HG03520 (cell line): Measurements from ENCODE around the gene FOXN3.
"Not testable (repeated sequence)": the region's sequence is repeated elsewhere in the genome, so short reads cannot be mapped to it uniquely, and the experiment has no call there.

Source experiments
- ATAC-seq: cut with Tn5 transposase; IDR thresholded peaks from one replicate; pipeline ENCODE4 v1.9.1; 2021; ENCODE audit warnings: mild to moderate bottlenecking, moderate library complexity; ENCODE audit not compliant: unreplicated experiment

Gene FOXN3

DNA sequence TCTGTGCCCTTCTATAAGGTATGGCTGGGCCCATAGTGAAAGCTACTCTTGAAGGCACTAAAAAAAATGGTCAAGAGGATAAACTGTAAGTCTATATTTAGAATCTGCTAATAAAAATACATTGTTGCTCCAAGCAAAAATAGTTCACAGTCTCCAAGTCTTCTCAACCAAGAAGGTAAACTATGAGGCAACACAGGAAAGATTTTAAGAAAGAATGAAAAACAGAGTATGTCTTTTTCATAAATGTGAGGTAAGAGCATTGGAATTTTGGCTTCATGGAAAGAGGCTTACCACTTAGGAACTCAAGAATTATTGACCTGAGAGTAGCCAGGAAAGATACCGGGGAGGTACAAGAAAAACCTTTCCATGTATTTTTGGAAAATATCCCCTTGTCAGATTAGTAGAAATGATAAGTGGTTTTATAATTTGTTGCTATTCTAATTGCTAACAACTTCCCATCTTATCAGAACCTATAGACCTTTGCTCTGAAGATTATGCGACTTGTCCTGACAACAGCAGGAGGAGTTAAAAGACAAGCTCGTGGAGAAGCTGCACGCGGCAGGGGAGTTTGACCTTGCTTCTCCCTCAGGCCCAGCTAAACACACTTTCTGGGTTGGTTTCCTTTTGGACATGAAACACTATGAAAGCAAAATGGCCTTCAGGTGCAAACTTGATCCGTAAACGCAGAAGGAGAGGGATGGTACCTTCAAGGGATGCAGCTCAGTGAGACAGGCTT lies 238.1 kb downstream of the FOXN3 start:
- ATAC-seq, result no peak

DNA sequence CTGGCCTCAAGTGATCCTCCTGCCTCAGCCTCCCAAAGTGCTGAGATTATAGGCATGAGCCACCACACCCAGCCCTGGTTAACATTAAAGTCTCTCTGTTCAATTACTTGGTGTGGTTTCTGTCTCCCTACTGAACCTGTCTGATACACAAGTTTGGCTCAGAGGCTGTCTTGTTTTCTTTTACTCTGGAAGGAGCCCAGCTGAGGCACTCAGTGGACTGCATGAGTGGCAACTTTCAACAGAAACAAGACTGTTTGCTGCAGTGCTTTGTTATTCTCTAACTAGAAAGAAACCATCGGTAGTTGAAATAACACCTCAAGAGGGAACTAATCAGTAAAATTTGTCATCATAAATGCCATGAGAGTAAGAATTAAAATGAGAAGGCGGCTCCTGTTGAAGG lies 238.7 kb downstream of the FOXN3 start:
- ATAC-seq, result no peak

DNA sequence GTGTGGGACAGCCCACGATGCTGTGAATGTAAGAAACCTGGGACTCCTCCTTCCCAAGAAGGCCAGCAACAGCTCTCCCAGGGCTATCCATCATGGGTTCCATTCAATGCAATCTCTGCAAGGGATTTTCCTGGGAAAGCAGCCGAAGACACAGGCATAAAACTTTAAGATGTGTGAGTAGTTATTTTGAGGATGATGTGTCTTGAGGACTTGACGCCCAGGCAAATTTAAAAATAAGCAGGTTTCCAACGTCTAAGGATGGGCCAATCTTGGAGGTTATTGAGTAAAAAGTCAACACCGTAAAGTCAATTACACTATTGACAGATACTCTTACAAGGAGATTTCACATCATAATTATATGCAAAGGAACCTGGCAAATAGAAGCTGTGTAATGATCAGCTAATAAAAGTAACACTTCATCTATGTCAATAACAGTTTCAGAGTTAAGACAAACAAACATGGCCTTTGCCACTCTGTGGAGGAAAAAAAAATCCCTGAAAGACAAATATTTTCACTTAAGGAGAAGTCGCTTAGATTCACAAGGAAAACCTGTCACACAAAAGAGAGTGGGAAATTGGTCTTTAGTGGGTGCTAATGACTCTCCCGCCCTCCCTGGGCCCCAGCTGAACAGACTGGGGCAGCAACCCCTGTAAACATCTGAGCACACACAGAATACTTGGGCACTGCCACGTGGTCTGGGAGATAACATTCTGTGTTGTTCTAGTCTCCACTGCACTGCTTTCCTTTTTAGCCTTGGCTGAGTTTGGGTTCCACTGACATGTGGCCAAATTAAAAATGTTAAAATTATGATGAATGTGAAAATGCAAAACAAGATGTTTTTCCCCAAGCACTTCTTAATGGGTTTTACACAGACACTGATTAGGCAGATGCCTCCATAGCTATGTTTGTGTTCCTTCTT lies 240.9 kb downstream of the FOXN3 start:
- ATAC-seq, result no peak

DNA sequence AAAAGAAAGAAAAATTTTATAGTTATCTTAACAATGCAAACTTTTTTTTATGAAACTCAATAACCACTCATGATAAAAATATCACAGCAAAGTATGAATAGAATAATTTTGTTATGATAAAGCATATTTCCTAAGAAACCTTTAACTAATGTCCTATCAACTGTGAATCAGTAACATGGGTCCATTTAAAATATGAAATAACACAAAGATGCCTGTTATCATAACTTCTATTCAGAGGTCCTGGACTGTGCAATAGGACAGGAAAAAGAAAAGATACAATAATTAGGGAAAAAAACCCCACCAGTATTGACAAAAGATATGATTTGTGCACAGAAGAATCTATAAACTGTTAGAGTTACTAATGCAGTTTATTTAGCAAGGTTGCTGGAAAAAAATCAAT lies 245.4 kb downstream of the FOXN3 start:
- no peak for ATAC-seq

DNA sequence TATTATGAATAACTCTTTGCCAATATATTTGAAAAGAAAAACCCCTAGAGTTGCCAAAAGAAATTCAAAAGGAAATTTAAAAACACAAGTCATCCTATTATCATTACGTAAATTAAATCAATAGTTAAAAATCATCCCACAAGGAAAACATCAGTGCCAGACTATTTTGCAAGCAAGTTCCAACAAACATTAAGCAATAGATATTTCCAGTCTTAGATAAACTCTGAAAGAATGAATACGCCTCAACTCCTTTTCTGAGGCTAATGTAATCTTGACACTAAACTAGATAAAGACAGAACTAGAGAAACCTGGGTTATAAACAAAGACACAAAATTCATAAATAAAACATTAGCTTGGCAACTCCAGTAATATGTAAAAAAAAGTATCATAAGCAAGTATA lies 245.9 kb downstream of the FOXN3 start:
- no peak for ATAC-seq

DNA sequence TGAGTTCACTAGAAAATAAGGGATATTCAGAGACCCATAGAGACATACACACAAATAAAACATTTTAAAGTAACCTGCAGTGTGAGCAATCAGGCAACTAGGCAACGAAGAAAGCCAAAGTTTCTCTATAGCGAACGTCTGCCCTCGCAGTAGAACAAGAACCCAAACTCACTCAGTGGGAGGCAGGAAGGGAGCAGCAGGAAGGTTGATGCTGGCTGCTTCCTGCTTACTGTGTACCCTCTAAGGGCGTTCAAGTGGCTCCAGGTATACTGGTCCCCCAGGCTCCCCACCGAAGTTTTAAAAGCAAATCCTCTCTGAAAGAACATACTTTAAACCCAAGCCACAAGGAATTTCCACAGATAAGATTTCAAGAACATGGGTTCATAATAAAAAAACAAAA lies 249.3 kb downstream of the FOXN3 start:
- ATAC-seq, result no peak

DNA sequence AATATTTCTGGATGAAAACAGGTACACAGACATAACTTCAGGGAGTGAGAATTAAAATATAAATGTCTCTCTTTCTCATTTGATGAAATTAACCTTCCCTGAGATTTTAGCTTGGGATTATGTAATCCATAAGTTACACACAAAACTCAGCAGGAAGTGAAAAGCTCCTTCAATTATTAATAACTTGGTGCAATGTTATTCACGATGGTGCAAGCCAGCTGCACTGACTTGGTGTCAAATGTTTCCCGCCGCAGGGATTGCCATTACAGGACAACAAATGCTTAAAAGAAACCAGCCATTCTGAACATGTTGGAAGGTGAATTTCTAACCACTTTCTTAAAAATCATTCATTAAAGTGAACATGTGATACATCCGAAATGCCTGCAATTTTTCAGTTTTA lies 250.4 kb downstream of the FOXN3 start:
- ATAC-seq, result no peak

DNA sequence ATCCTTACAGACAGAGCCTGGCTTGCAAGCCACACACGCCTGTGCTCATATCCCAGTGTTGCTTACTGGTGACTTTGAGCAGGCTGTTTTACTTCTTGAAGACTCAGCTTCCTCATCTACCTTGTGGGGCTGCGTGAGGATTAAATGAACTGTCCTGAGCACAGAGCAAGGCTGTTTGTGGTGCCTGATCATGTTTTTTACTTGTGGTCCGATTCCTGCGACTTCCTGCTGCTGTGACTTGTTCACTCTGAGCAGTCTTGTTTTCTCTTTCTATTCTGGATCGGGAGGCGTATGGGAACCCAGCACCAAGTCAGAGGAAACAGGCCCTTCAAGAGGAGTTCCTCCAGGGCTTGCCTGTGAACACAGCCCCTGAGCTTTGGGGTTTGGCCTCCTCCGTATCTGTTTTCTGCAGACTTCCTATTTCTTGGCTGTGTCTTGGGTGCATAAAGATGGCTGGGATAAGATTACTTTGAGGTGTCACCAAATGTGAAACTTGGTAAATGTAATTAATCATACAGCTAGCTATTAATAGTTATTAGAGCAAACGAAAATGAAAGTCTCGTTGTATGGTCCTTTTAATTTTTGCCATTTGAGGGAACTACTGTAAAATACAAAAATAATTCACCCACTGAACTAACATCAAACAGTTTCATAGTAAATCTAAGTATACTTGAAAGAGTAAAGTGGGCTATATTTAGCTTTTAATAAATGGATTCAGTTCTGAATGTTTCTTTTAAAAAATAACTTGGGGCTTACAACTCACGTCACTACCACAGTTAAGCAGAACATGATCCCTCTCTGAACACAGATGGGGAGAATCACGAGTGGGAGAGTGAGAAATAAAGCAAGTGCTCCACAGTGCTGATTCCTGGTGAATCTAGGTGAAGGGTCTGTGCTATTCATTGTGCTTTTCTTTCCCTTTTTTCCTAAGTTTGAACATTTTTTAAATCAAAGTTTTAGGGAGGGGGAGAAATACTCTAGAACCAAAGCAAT lies 251.5 kb downstream of the FOXN3 start:
- peak; percentile 57 for ATAC-seq

DNA sequence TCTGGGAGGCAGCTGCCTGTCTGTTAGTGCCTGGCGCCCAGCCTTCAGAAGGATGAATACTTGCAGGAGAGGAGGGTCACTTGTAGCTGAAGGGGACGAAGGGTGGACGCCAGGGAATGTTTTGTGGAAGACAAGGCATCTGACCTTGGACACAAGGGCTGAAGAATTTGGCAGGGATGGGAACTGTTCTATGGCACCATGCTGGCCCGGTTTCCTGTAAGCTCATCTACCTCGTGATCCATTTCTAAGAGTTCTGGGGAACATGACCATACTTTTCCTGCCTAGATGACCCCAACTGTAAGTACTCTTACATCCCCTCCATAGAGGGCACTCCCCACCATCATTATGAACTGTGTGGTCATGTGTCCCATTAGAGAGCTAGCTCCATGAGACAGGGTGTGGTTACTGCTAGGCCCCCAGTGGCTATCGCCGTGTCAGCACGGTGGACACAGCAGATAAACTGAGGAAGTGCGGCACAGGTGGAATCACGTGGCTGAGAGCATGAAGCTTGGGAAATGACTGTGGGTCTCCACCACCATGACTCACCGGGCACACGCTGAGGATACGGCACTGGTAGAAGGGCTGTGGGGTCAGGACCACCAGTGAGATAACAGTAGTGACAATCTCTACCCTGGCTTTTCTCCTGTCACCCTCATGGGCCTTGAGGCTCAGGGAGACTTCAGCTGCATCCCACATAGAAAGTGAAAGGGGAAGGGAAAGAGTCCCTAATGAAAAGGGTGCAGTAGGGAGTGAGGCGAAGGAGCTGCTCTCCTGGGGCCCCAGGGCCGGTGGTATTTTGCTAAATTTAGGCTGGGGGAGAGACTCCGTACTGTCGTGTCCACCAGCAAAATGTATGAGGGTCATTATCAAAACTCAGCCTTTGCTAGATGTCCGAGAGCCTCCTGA lies 252.6 kb downstream of the FOXN3 start:
- ATAC-seq, result peak; percentile 27

DNA sequence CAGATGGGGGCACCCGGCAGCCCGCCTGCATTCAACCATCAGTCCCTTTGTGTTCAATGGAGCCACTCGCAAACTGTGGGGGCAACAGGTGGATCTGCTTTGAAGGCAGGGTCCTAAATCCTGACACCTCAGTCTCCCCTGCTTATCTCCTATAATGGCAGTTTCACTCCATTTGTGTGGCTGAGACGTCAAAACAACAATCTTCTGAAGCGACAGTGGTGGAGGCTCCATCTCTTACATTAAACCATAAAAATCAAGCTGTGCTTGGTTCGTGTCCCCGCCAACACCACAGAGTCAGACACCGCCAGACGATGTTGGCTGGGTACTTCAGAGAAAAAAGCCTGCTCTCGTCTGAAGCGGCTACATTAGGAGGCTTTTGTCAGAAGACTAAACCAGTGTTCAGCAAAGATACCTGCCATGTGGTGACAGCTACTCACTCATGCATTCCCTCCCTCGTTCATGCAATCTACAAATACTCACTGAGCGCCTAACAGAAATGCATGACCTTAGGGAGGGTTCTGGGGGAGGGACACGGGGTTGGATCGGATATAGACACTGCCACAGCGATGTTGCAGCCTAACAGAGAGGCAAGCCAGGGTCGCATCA lies 253.9 kb downstream of the FOXN3 start:
- ATAC-seq, result no peak

DNA sequence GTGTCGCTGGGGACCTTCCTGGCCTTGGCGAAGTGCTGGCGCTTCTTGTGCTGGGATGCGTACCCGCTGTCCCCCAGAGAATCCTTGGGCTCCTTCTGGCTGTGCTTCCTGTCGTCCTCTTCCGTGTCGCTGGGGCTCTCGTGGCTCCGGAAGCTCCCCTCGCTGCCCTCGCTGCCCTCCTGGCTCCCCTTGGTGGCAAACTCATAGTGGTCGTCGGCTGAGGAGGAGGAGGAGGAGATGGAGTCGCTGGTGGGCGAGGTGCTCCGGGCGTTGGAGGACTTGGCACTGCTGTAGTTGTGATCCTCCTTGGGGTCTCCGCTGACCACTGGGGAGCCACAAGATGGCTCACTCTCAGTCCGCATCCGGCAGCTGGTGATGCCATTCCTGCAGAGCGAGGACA lies 254.4 kb downstream of the FOXN3 start:
- no peak for ATAC-seq

DNA sequence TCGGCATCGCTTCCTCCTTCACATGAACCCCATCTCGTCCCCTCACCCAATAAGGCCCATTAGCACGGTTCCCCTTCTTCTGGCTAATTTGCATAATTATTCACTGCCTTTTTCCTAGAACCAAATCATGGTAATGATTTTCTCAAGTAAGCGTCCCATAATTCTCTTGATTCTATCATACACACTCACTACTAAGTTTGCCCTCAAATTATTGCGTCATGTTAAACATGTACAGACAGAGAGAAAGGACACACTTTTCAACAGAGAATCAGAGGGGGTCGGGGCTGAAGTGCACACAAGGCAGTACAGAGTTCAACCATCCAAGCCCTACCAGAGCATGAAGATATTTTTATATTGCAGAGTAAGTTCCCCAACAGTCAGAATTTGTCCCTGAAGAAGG lies 256.6 kb downstream of the FOXN3 start:
- ATAC-seq, result no peak

DNA sequence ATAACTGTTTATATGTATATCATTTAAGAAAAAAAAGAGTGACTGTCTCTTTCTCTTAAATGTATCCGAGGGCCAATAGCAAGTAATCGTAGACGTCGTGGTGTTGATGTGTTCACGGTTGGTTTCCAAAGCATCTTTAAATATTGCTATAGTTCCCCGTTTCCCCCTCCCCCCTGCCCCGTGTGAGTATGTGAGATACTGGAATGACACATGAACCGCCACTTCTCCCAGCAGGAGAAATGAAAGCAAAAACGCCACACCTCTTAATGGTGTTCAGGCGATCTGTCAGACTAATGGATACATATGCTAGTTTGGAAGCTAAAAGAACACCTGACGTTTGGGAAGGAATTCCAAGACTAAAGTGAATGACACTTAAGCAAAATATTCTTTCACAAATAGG lies 258.3 kb downstream of the FOXN3 start:
- ATAC-seq, result no peak

DNA sequence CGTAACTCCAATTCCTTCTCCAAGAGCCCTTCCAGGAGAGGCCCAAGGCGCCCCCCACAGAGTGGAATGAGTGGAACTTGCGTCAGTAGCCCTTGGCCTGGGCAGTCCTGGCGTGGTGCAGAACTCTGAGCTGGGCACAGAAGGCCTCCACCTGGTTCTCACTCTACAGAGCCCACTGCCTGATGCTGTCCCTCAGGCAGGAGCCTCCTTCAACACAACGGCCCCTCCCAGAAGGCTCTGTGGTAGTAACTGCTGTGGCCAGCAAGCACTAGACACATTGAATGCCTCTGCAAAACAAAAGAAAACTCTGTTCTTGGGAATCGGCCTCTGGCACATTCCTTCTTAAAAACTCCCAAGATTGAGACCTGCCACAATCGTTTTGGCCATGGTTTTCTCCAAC lies 258.9 kb downstream of the FOXN3 start:
- ATAC-seq, result not testable (repeated sequence)

DNA sequence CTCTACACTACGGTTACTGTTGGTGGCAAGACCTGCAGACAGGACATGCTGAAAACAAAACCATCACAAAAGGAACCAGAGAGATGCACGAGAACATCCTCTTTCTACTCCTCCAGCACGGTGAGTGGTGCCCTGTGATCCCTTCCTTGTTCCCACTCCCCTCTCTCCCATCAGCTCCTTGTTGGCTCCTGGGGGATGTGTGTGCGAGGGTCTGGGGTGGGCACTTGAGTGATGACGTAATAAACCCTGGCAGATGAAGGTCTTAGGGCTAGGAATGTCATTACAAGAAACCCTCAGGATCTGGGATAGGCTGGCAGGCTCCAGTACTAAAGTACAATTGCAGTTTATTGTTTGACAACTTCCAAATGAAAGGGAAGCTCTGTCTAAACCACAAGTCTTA lies 261.5 kb downstream of the FOXN3 start:
- ATAC-seq, result no peak

DNA sequence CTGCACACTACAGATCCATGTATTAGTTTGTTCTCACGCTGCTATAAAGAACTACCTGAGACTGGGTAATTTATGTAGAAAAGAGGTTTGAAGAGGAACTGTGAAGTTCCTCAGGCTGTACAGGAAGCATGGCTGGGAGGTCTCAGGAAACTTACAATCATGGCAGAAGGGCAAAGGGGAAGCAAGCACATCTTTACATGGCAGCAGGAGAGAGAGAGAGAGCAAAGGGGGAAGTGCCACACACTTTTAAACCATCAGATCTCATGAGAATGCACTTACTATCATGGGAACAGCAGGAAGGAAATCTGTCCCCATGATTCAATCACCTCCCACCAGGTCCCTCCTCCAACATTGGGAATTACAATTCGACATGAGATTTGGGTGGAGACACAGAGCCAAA lies 265.3 kb downstream of the FOXN3 start:
- ATAC-seq, result not testable (repeated sequence)

DNA sequence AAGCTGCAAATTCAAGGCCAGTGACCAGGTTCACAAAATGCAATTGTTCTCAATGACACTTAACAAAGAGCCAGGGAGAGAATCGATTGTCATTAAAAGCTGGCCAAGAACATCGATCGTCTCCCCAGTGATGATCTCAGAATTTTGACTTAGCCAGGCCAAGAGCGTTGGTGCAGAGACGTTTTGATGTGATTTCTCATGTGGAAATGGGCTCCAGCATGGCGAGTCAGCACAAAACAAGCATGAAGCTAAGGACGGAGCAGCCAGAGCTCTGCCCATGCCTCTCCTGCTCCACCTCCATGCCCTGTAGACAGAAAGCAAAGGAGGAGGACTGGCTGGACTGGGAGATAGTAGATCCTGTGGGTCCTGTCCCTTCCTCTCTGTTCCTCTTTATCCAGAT lies 270.8 kb downstream of the FOXN3 start:
- no peak for ATAC-seq

DNA sequence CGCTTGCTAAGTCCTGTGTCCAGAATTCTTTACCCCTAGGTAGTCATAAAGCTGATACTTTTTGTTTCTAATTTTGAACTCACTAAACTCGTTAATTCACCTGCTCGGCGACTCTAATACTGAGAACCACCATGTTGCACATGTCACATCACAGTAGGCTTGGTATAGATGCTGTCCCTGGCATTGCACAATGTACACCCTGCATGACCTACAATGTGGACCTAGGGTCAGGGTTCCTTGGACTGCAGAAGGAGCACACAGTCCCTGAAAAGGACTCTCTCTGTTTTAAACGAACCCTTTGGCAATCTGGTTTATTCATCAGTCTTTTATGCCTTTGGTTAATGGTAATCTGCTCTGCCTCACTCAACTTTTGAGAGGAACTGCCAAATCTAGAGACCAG lies 272.4 kb downstream of the FOXN3 start:
- ATAC-seq, result no peak

DNA sequence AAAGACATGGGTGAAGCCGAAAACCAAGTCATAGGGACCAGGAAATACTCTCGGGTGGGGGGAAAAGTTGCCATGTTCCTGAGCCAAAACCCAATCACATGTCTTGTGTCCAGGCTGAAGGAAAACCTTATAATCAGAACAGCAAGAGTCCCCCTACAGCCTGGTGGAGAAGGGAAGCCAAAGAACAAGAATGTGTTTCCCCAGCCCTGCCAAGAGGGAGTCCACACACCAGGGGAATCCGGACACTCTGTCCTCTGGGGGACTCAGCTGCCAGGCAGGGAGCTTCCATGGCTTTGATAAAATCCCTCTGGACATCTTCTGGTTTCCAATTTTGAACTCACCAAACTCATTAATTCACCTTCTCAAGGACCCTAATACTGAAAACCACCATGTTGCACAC lies 273.0 kb downstream of the FOXN3 start:
- no peak for ATAC-seq

DNA sequence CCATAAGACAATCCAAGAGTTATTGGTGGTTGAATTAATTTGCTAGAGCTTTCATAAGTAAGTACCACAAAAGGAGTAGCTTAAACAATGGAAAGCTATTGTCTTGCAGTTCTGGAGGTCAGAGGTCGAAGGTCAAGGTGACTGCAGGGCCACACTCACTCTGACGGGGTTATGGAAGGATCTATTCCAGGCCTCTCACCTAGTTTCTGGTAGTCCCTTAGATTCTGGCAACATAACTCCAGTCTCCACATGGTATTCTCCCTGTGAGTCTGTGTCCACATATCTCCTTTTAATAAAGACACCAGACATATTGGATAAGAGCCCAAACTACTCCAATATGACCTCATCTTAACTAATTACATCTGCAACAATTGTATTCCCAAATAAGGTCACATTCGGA lies 273.4 kb downstream of the FOXN3 start:
- ATAC-seq, result no peak
